Stimulated activated CD4-positive, alpha-beta T cell treated with anti-CD3 and anti-CD28 coated beads, TNF-alpha, amount 100 ng/mL, for 1 hour (primary cell): ENCODE data around the gene MLLT3.

Experiments
- DNase-seq, 3 donors: peaks; one replicate each; pipeline ENCODE4 v3.0.0-alpha.2; 2020; ENCODE audit warnings: low read depth in 3 of 3, low spot score in 1 of 3

The MLLT3 gene

DNA sequence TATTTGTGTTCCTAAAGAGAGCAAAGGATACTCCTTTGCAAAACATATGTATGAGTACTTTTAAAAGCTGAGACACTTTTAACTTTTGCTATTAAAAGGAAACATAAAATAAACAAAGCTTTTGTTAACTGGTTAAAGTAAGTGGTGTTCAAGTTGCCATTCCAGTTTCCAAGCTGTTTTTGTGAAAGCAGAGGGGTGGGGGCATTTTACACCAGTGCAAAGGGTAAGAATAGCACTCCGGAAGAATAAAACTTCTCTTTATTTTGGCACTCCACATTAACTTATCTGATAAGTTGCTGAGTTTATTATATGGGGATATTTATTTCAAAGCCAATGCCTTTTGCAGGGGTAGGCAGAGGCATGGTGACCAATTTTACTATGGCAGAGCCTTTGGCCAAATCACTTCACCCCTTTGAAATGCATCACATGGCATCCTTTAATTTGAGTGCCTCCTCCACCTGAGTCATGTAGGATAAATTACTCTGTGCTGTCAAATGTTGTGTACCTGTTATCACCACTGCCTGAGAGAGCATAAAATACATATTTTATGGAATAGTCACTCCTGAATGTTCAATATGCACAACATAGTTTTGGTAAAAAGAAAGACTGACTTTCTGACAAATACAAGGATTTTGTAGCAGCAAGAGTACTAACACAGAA lies 62.9 kb downstream of the MLLT3 start:
- DNase-seq = no peak

DNA sequence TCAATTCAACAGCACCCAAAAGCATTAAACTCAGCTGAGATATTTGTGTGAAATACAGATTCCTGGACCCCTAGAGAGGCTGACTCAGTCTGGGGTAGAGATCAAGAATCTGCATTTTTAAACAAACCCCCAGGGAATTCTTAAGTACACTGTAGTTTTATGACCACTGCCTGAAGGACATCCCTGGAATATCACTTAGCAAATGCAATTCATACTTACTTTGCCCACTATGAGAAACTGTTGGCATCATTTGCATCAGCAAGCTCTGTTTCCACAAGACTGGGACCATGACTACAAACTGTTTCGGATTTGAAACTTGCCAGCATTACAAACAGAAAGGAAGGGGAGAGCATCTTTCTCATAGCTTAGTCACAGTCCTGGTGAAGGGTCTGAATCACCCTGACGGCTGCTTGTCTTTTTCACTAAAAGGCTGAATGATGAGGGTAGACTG lies 63.7 kb downstream of the MLLT3 start:
- DNase-seq = no peak

DNA sequence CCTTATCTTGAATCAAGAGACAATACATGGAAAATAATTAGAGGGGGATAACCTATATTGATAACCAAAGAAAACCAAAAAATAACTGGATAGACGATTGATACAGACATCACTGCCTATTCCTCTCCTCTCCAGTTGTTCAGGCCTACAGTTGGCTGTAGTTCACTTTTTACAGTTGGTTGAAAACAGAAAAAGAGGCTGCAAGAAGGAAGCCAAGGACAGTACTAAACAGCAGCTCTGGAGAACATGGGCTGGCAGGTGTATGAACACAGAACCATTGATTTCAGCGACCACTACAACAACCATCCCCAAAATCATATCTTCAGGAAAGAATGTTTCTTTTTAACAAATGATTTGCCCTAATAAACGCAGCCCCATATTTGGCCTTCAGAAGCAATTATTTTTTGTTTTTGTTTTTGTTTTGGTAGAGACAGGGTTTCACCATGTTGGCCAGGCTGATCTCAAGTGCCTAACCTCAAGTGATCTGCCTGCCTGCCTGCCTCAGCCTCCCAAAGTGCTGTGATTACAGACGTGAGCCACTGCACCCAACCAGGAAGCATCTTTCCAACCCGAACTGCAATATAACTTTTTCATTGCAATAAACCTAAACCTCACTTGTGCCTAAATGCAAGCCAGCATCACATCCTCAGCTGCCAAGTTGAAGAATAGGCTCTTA lies 64.3 kb downstream of the MLLT3 start:
- DNase-seq = no peak

DNA sequence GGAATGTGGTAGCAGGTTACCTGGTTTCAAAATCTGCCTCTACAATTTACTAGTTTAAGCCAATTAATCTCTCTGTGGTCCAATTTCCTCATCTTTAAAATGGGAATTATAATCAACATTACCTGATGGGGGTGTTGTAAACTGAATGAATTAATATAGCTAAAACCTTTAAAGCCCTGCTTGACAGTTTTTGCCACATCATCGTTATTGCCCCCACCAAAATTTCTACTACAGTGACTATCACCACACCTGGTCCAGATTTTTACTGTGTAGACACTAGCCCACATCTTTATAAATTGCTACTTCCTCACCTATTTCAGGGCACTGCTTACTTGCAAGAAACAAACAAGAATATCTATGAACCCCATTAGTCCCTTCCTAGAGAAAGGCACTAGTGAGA lies 65.0 kb downstream of the MLLT3 start:
- DNase-seq = no peak

DNA sequence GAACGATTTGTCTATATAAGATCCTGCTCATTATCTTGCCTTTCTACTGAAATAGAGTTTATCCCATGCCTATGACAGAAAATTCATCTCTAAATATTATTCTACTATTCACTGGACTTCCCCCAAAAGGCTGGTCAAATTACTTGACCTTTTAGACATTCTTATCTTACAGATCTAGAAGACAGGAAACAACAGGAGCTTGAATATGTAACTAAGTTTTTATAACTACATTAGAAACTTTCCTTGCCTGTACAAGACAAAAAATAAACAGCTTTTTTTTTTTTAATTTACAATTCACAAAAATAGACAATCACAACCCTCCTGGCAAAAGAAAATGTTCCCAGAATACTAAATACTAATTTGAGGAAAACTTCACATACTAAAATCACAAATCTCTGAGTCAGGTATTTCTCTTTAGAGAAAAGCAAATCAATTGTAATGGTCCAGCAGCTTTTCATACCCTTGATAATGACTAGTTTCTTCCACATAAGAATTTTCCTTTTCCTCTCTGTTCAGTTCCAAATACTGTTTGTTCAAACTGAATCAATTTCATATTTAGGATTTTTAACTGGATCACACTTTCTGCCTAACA lies 68.6 kb downstream of the MLLT3 start:
- DNase-seq = no peak

DNA sequence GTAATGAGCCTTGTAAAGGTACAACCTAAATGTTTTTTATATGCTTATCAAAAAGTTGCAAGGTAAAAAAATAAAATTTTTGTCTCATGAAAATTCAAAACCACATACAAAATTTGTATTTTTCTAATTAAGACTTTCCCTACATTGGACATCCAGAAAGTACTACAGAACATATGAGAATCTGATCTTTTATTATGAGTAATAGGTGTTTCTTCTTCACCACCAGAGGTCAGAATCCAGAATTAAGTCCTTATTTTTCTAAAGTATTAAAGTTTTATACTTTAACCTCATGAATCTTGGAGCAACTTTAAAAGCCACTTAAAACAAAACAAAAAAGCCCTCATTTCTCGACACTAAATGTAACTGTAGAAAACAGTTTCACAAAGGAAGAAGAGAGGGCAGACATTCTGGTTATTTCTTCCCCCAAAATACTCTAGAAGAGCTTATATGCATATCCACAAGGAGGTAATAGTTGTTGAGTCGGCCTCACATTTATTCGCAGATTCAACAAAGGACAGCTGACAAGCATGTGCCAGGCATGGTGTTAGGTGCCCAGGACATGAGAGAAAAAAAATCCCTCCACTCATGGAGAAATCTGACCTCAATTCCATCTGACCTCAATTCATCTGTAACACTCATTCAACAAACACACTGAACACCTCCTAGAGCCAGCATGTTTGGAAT lies 69.3 kb downstream of the MLLT3 start:
- no peak for DNase-seq

DNA sequence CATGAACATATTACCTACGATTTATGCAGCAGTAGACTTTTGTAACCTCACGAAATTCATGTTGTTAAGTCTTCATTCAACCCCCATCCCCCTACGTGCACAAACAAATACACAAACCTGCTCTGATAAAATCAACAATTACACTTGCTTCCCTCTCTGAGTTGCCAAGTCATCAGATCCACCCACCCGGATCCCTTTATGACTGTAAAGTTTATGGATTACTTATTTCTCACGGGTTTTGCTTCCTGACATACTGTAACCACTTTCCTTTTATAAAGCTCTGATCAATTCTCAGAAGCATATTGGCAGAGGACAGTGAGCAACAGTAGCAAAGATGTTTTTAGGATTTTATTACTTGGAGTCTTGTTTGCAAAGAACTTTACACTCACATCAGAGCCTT lies 70.5 kb downstream of the MLLT3 start:
- no peak for DNase-seq

DNA sequence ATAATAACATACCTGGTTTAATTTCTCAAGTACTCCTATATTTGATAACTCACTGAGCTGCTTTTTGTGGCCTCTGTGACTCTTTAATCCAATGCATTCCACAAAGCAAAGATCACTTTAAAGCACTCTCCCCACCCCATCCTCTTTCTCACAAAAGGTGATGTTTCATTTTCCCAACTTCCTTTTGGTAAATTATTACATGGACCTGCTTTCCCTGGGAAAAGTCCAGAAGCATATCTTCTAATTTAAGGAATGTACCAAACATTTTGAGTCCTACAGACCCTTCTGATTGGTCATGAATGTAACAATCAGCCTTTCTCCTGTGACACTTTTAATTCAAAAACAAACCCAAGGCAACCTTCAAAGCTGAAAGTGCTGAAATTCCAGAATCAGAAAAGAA lies 71.1 kb downstream of the MLLT3 start:
- no peak for DNase-seq

DNA sequence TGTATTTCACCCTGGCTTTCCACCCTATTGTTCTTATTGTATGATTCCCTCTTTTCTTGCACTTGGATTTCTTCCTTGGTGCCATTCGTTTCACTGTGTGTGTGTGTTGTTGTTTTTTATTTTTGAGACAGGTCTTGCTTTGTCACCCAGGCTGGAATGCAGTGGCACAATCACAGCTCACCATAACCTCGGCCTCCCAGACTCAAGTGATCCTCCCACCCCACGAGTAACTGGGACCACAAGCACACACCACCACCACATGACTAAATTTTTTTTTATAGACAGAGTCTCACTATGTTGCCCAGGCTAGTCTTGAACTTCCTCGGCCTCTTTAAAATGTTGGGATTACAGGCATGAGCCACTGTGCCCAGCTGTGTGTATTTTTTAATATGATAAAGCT lies 72.0 kb downstream of the MLLT3 start:
- no peak for DNase-seq

DNA sequence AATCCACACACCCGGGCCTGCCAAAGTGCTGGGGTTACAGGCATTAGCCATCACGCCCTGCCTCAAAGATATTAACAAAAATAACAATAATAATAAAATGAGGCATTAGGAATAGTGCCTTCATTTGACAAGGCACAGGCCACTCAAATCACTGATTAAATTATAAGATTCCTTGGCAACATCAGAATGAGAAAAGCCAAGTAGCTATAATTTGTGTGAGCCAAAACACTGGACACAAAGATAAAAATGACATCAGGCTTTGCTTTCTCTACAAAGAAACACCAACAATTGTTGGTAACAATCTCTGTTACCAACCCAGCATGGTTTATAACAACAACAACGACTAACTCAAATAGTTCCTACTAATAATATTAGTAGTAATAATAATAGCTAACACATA lies 73.2 kb downstream of the MLLT3 start:
- no peak for DNase-seq

DNA sequence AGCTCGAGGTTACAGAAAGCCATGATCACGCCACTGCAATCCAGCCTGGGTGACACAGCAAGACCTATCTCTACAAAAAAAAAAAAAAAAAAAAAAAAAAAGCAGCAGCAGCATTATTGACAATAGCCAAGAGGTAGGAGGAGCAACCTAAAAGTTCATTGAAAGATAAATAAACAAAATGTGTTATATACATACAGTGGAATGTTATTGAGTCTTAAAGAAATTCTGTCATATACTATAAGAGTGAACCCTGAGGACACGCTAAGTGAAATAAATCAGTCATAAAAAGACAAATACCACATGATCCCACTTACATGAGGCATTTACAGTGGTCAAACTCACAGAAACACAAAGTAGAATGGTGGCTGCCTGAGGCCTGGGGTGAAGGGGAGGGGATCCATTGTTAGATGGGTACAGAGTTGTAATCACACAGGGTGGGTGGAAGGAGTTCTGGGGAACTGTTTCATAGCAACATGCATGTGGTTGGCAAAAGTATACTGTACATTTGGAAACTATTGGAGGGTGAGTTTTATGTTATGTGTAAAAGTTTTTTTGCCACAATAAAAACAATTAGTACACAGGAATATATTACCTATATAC lies 77.2 kb downstream of the MLLT3 start:
- DNase-seq = no peak

DNA sequence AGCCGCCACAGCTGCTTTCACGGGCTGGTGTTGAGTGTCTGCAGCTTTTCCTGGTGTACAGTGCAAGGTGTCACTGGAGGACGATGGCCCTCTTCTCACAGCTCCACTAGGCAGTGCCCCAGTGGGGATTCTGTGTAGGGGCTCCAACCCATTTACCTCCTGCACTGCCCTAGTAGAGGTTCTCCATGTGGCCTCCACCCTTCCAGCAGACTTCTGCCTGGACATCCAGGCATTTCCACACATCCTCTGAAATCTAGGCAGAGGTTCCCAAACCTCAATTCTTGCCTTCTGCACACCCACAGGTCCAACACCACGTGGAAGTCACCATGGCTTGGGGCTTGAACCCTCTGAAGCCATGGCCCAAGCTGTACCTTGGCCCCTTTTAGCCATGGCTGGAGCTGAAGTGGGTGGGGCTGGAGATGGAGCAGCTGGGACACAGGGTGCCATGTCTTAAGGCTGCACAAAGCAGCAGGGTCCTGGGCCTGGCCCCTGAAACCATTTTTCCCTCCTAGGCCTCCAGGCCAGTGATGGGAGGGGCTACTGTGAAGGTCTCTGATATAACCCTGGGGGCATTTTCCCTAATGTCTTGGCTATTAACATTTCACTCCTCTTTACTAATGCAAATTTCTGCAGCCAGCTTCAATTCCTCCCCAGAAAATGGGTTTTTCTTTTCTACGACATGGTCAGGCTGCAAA lies 82.0 kb downstream of the MLLT3 start:
- DNase-seq = no peak

DNA sequence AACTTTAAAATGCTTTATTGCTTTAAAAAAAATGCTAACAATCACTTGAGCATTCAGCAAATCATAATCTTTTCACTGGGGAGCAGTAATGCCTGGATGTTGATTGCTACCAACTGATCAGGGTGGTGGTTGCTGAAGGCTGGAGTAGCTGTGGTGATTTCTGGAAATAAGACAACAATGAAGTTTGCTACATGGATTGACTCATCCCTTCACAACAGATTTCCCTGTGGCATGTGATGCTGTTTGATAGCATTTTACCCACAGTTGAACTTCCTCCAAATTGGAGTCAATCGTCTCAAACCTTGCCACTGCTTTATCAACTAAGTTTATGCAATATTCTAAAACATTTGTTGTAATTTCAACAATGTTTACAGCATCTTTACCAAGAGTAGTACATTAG lies 83.3 kb downstream of the MLLT3 start:
- no peak for DNase-seq

DNA sequence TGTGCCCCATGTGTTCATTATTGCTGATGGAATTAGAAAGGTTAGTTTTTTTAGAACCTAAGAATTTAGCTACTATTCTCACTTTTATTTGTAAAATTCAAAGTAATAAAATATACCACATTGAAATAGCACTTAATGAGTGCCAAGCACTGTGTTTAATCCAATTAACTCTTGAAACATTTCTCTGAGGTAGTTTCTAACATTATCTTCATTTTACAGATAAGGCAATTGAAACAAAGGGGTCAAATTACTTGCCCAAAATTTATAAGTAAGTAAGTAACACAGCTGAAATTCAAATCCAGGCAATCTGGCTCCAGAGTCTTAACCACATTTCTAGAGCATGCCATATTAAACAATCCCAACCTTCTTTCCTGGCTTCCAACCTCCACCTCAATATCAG lies 84.2 kb downstream of the MLLT3 start:
- DNase-seq = no peak

DNA sequence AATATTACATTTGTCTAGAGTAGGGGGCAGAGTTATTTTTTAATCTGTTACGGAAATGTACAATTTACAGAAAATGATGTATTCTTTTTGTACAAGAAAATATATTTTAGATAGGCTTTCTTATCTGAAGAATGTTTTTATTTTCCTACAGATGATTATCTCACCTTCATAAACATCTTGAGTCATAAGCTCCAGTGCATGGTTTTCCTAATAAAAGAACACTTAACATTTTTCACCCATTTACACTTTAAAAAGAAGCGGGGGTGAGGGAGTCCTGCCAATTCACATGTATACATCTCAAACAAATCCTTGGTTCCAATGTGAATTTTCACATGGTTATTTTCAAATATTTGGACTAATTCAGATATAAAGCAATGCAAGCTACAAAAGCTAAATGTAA lies 85.0 kb downstream of the MLLT3 start:
- no peak for DNase-seq

DNA sequence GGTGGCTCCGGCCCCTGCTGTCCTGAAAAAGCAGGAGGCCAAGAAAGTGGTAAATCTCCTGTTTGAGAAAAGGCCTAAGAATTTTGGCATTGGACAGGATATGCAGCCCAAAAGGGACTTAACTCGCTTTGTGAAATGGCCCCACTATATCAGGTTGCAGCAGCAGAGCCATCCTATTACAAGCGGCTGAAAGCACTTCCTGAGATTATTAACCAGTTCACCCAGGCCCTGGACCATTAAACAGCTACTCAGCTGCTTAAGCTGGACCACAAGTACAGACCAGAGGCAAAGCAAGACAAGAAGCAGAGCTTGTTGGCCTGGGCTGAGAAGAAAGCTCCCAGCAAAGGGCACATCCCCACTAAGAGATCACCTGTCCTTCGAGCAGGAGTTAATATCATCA lies 89.7 kb downstream of the MLLT3 start:
- DNase-seq = no peak

DNA sequence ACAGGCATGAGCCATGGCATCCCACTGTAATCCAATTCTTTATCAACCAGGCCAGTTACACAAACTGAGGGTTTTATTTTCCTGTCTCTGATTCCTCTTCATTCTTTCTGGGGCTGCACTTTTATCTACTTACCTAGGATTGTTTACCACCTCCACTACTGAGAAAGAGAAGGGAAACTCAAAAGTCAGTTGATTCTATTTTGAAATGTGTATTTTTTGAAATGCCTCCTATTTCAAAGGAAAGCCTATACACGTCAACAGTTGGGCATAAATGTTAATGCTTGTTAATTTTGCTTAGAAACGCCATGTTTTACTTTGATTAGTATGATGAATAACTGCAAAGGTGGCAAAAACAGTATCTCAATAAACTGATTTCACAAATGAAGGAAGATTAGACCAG lies 92.5 kb downstream of the MLLT3 start:
- no peak for DNase-seq

DNA sequence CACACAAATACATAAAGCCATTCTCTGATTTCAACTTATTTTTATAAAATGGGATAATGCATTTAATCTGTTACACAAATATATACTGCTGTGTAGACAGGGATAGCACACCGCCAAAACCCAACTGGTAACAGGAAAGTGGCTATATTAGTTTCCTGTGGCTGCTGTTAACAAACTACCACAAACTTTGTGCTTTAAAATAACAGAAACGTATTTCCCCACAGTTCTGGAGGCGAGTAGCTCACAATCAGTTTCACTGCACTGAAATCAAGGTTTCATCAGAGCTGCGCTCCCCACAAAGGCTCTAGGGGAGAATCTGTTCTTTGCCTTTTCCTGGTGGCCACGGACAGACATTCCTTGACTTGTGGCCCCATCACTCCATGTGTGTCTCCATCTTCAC lies 94.0 kb downstream of the MLLT3 start:
- DNase-seq = no peak

DNA sequence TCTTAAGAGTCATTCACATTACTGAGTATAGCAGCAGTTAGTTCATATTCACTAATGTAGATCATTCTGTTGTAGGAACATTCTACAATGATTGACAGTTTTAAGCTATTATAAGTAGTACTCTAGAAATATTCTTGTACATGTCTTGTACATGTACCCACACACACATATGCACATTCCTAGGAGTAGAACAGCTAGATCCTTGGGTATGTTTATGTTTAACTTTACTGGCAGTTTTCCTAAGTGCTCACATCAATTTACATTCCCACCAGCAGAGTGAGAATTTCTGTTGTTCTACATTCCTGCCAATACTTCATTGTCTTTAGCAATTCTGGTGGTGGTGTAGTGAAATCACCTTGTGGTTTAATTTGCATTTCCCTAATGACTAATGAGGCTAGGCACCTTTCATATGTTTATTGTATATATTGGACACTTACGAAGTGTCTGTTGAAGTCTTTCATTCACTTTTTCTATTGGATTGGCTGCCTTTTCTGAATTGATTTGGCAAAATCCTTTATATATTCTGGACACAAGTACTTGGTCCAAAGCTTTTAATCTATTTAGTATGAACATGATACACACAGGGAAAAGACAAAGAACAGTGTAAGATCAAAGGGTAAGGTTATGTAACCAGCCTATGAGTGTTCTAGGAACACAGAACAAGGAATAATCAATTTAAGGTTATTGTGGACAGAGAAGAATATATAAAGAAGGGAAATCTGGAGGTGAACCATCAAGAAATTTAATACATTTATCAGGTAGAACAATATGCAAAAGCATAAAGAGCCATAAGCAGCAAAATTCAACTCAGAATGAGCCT lies 95.6 kb downstream of the MLLT3 start:
- no peak for DNase-seq

DNA sequence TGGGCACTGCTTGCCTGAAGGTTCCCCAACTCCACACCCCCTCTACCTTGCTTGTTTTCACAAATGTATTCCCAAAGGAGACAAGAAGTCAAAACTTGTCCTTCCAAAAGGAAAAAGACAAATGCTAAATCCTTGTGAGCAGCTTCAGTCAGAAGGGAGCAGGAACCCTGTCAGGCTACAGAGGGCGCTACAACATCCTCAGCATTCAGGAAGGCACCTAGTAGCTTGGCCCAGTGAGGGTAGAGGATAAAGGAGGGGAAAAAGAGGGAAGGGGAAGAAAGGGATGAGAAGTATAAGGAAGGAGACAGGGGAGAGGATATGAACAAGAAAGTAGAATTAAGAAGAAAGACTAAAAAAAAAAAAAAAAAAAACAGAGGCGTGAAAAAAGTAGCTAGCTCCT lies 97.5 kb downstream of the MLLT3 start:
- no peak for DNase-seq
